Measurements from ENCODE around the gene OSBPL6.
A peak's percentile ranks its signal among the peaks of the same experiment; 100 is the strongest.
"Not testable (repeated sequence)": the region's sequence is repeated elsewhere in the genome, so short reads cannot be mapped to it uniquely, and the experiment has no call there.

The OSBPL6 gene

GRCh38 chr2:178414266-178415247, 220.2 kb downstream of the OSBPL6 start:
- DNase-seq: peak; percentile 89

- no peak for DNase-seq
Measured at GRCh38 chr2:178415979-178416378, 221.7 kb downstream of the OSBPL6 start.

GRCh38 chr2:178417916-178418315, 223.6 kb downstream of the OSBPL6 start:
- no peak for DNase-seq

GRCh38 chr2:178418426-178418825, 224.1 kb downstream of the OSBPL6 start:
- DNase-seq: no peak

- DNase-seq: peak; percentile 30
Measured at GRCh38 chr2:178419123-178419522, 224.8 kb downstream of the OSBPL6 start.

GRCh38 chr2:178420463-178420999, 226.2 kb downstream of the OSBPL6 start:
- no peak for DNase-seq

- DNase-seq: no peak
Measured at GRCh38 chr2:178422097-178422496, 227.8 kb downstream of the OSBPL6 start.

- not testable (repeated sequence) for DNase-seq
Measured at GRCh38 chr2:178423746-178424145, 229.4 kb downstream of the OSBPL6 start.

GRCh38 chr2:178425255-178425827, 231.0 kb downstream of the OSBPL6 start:
- no peak for DNase-seq

- DNase-seq: no peak
Measured at GRCh38 chr2:178426388-178426787, 232.1 kb downstream of the OSBPL6 start.

- no peak for DNase-seq
Measured at GRCh38 chr2:178427458-178427857, 233.1 kb downstream of the OSBPL6 start.

GRCh38 chr2:178428396-178428806, 234.1 kb downstream of the OSBPL6 start:
- no peak for DNase-seq

GRCh38 chr2:178429336-178429735, 235.0 kb downstream of the OSBPL6 start:
- no peak for DNase-seq

GRCh38 chr2:178436662-178437061, 242.3 kb downstream of the OSBPL6 start:
- no peak for DNase-seq

GRCh38 chr2:178441426-178441825, 247.1 kb downstream of the OSBPL6 start:
- no peak for DNase-seq

- DNase-seq: no peak
Measured at GRCh38 chr2:178448968-178449661, 254.8 kb downstream of the OSBPL6 start.

- no peak for DNase-seq
Measured at GRCh38 chr2:178449700-178450523, 255.6 kb downstream of the OSBPL6 start.

- no peak for DNase-seq
Measured at GRCh38 chr2:178450524-178450773, 256.1 kb downstream of the OSBPL6 start.

- DNase-seq: peak; percentile 93
Measured at GRCh38 chr2:178450774-178451525, 256.6 kb downstream of the OSBPL6 start, which contains the start of the genes PJVK and PRKRA. TSS of gene PJVK (plus strand) at chr2:178451378. CDS start at chr2:178453410, 2,032 bp downstream. TSS of gene PRKRA (minus strand) at chr2:178451175. CDS start at chr2:178451030, 145 bp downstream.

- no peak for DNase-seq
Measured at GRCh38 chr2:178452334-178452733, 258.0 kb downstream of the OSBPL6 start.
